RWPE1 (cell line): ENCODE data around the gene EIF3L.
A peak's percentile ranks its signal among the peaks of the same experiment; 100 is the strongest.

Experiments
- CTCF ChIA-PET: fragments of 350-600 bp; sonication (Branson Sonifier 250); formaldehyde crosslinking; extraction: SDS; loops from one replicate; lab custom pipeline; 2021; lab: Yijun Ruan, JAX
- POLR2A ChIA-PET: fragments of 400-600 bp; formaldehyde crosslinking; extraction: SDS; loops from one replicate; lab custom pipeline; 2020; ENCODE audit warnings: antibody characterized with exemption; ENCODE audit not compliant: low non-redundant PET; lab: Yijun Ruan, JAX
- DNase-seq: peaks from one replicate; pipeline ENCODE4 v3.0.0; 2012; ENCODE audit warnings: low spot score
- H3K27ac ChIP-seq: fragments of 450-650 bp; 2 replicates; pipeline ENCODE4 v1.5.1; 2017
- TF ChIP-seq, protein P1 (sequence below): fragments of 450-650 bp; conservative IDR thresholded peaks from 2 replicates; pipeline ENCODE4 v1.5.1; 2017; ENCODE audit warnings: low read depth, mild to moderate bottlenecking

Gene EIF3L

DNA sequence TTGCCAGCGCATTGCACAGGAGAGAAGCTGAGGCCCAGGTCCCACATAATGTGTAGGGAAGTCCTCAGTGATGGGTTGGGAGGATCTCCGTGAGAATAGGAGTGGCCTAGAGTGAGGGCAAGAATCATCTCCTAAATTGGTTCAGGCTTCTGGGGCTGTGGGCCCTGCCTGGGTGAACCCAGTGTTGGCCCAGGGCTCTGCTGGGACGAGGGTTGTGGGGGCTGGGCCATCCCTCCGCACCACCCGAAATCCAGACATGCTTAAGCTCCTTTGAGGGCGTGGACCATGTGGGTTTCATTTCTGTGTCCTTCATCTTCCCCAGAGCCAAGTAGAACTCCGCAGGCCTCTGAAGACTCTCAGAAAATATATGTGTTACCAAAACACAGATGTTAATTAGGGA, 60.5 kb downstream of the EIF3L start:
- CTCF ChIA-PET: no interaction called here
- TF ChIP-seq, protein P1, sequence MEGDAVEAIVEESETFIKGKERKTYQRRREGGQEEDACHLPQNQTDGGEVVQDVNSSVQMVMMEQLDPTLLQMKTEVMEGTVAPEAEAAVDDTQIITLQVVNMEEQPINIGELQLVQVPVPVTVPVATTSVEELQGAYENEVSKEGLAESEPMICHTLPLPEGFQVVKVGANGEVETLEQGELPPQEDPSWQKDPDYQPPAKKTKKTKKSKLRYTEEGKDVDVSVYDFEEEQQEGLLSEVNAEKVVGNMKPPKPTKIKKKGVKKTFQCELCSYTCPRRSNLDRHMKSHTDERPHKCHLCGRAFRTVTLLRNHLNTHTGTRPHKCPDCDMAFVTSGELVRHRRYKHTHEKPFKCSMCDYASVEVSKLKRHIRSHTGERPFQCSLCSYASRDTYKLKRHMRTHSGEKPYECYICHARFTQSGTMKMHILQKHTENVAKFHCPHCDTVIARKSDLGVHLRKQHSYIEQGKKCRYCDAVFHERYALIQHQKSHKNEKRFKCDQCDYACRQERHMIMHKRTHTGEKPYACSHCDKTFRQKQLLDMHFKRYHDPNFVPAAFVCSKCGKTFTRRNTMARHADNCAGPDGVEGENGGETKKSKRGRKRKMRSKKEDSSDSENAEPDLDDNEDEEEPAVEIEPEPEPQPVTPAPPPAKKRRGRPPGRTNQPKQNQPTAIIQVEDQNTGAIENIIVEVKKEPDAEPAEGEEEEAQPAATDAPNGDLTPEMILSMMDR: no peak
- POLR2A ChIA-PET: interaction anchor here (0.6 kb wide), 1 partner anchor 61 kb away, joined by 3 read pairs; no protein-coding TSS in a partner anchor
- peak overlapping the region; percentile 100 for H3K27ac ChIP-seq
- no peak for DNase-seq

DNA sequence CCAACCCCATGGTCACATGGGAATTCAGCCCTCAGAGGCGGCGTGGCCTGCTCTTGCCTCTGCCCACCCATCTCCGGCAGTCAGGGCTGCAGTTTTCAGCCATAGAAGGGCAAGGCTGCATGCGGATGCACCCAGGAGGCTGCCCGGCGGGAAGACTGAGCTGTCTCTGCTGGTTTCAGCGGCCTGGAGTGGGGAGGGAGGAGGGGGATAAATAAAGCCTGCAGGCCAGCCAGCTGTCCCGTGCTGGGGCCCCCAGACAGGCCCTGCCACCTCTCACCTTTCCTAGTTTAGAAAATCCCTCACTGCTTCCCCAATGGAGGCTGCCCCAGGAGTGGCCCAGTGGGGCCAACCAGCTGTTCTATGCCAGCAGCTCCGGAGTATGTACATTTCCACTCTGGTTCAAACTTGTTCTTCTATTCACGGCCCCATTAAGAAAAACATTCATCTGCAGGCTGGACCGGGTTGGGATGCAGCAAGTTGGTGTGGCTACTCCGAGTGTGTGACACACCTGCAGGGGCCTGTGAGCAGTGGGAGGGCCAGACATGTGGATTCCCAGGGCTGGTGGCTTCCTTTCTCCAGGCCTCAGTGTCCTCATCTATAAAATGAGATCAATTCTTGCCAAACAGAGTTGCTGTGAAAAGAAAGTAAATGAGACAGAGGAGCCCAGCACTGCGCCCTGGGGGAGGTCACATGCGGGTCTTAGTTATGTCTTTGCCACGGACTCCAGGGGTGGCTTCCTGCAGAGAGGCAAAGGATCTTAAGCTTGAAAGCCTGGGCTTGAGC, 61.9 kb downstream of the EIF3L start:
- ChIA-PET CTCF (interaction anchor here (0.5 to 1.0 kb wide), 2 partner anchors 24 to 47 kb away, joined by 3 read pairs; no protein-coding TSS in a partner anchor), POLR2A (interaction anchor here (0.5 kb wide), 1 partner anchor 509 kb away, joined by 3 read pairs; no protein-coding TSS in a partner anchor)
- DNase-seq: no peak
- TF ChIP-seq, protein P1: no peak
- peak overlapping the region; percentile 100 for H3K27ac ChIP-seq

DNA sequence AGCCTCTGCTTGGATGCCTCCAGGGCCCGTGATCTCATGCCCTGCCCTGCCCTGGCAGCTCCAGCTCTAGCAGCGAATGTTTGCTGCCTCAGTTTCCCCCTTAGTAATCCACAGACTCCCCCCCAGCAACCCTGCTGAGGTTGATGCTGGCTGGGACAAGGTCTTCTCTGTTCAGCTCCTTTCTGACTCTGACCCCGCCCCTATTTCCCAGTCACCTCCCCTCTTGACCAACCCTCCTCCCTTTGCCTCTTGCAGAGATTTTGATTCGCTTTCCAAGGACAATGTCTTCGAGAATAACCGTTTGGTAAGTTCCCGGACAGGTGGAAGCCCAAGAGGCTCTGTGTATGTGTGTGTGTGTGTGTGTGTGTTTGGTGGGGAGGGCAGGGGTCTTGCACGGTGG, 62.5 kb downstream of the EIF3L start:
- peak overlapping the region; percentile 100 for H3K27ac ChIP-seq
- CTCF ChIA-PET: interaction anchor here (0.5 to 0.6 kb wide), 2 partner anchors 43 to 48 kb away, joined by 3 to 4 read pairs; no protein-coding TSS in a partner anchor
- POLR2A ChIA-PET: no interaction called here
- TF ChIP-seq, protein P1: no peak
- no peak for DNase-seq

DNA sequence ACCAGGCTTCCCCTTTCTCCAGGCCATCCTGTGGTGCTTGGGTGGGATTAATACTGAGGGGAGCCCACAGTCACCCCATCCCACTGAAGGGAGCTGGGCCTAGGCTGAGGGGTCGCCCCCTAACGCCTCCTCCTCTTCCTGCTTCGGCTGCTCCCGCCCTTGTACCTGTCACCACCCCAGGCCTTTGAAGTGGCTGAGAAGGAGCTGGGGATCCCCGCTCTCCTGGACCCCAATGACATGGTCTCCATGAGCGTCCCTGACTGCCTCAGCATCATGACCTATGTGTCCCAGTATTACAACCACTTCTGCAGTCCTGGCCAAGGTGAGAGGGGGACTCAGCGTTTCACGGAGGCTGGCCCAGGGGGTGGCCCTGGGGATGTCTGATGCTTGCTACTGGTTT, 63.0 kb downstream of the EIF3L start:
- TF ChIP-seq, protein P1: no peak
- CTCF ChIA-PET: interaction anchor here (0.6 kb wide), 2 partner anchors 22 to 44 kb away, joined by 3 to 4 read pairs; no protein-coding TSS in a partner anchor
- no peak for DNase-seq
- peak overlapping the region; percentile 100 for H3K27ac ChIP-seq
- POLR2A ChIA-PET: no interaction called here

DNA sequence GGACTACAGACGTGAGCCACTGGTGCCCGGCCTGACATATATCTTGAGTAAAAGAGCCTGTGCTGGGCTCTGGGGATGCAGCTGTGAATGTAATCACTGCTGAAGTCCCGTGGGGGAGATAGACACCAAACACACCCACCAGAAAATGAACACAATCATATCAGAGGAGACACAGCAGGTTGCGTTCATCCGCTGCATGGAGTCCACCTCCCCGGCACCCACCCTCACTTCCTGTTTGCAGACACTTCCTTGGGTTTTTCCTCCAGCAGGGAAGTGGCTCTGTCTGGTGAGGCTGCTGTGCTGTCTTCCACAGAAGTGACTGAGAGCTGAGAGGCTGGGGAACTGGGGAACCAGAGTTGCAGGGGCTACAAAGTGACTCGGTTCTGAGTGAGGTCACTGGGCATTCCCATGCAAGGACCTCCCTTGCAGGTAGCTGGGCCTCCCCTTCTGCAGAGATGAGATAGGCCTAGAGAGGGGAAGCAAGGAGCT, 64.1 kb downstream of the EIF3L start:
- POLR2A ChIA-PET: no interaction called here

DNA sequence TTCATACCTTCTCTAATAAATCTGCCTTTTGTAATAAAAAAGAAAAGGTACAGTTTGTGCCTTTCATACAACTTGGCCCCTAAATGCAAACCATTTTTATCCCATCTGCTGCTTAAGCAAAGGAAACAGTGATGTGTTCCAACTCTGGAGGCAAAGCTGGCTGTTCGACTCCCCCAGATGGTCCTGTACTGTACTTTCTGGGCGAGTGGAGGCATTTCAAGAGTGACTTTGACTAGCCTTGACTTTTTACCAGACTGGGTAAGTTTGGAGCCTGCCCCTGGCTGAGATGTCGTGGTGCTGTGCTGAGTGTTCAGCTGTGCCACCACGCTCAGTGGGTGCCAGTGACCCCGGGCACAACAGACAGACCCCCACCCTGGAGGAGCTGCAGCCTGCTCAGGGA, 67.1 kb downstream of the EIF3L start:
- POLR2A ChIA-PET: no interaction called here
- TF ChIP-seq, protein P1: no peak
- H3K27ac ChIP-seq: peak overlapping the region; percentile 44
- DNase-seq: no peak
- CTCF ChIA-PET: no interaction called here

More for the DNA sequence above, 64.1 kb downstream of the EIF3L start:
- H3K27ac ChIP-seq: peak overlapping the region; percentile 100
- CTCF ChIA-PET: no interaction called here
- TF ChIP-seq, protein P1: no peak
- no peak for DNase-seq
